K562 (cell line): ENCODE data around the gene ZNF280D. TPM values are rescaled to one million over a fixed set of nuclear protein-coding genes. Genes with fewer than 3 reads are reported as not detected.

ENCODE experiments used
- BDP1 ChIP-seq: IDR thresholded peaks from 3 replicates; pipeline ENCODE4 v1.6.1; 2011; ENCODE audit not compliant: insufficient read length, insufficient read depth
- E2F3 ChIP-seq: fragments of 250-450 bp; sonication (Bioruptor Pico); IDR thresholded peaks from 2 replicates; pipeline ENCODE4 v1.4.0; 2020; ENCODE audit warnings: mild to moderate bottlenecking
- EP400 ChIP-seq: fragments of 450-650 bp; IDR thresholded peaks from 2 replicates; pipeline ENCODE4 v1.6.1; 2017; ENCODE audit warnings: antibody characterized with exemption, mild to moderate bottlenecking, moderate library complexity
- ESRRA ChIP-seq: fragments of 450-650 bp; IDR thresholded peaks from 2 replicates; pipeline ENCODE4 v1.6.1; 2014; ENCODE audit warnings: low read depth, mild to moderate bottlenecking, moderate library complexity, borderline replicate concordance
- FUS ChIP-seq: fragments of 200-400 bp; formaldehyde crosslinking; optimal IDR thresholded peaks from 2 replicates; pipeline ENCODE3; 2017; ENCODE audit warnings: low read depth, low read length
- GABPA ChIP-seq: fragments of 200-800 bp; sonication (Bioruptor generic); conservative IDR thresholded peaks from 2 replicates; pipeline ENCODE4 v1.6.1; 2016; ENCODE audit warnings: low read depth, missing genetic modification characterization, missing compliant biosample characterization
- KAT2B ChIP-seq: IDR thresholded peaks from one replicate; pipeline ENCODE4 v1.6.1; 2012; ENCODE audit warnings: low read depth, mild to moderate bottlenecking, control low read depth, inconsistent platforms, low read length, moderate library complexity
- MCM3 ChIP-seq: fragments of 450-650 bp; IDR thresholded peaks from 2 replicates; pipeline ENCODE4 v1.6.1; 2016
- MGA ChIP-seq: fragments of 450-650 bp; IDR thresholded peaks from 2 replicates; pipeline ENCODE4 v1.6.1; 2016; ENCODE audit warnings: mild to moderate bottlenecking, moderate library complexity
- POLR3A ChIP-seq: IDR thresholded peaks from 2 replicates; pipeline ENCODE4 v1.6.1; 2011; ENCODE audit warnings: borderline replicate concordance, mild to moderate bottlenecking, moderate library complexity; ENCODE audit not compliant: insufficient read length, insufficient read depth; ENCODE audit errors: extremely low read depth
- RHOXF2B ChIP-seq: fragments of 250-450 bp; sonication (Bioruptor Pico); conservative IDR thresholded peaks from 2 replicates; pipeline ENCODE4 v1.5.1; 2021
- SNAPC5 ChIP-seq: fragments of 250-450 bp; sonication (Bioruptor Pico); IDR thresholded peaks from 2 replicates; pipeline ENCODE4 v1.8.0; 2021; ENCODE audit warnings: moderate library complexity, mild to moderate bottlenecking, inconsistent platforms
- U2AF1 ChIP-seq: fragments of 200-400 bp; formaldehyde crosslinking; optimal IDR thresholded peaks from 2 replicates; pipeline ENCODE3; 2017; ENCODE audit warnings: mild to moderate bottlenecking, low read depth, low read length, moderate library complexity
- ZFP91 ChIP-seq: sonication (generic); formaldehyde crosslinking; IDR thresholded peaks from 2 replicates; pipeline ENCODE4 v1.8.0; 2022; ENCODE audit warnings: mild to moderate bottlenecking, missing genetic modification reagents
- ZNF174 ChIP-seq: fragments of 250-450 bp; sonication (Bioruptor Pico); IDR thresholded peaks from 2 replicates; pipeline ENCODE4 v1.4.0; 2020; ENCODE audit warnings: mild to moderate bottlenecking
- ZNF224 ChIP-seq: sonication (generic); formaldehyde crosslinking; IDR thresholded peaks from 2 replicates; pipeline ENCODE4 v1.8.0; 2022; ENCODE audit warnings: mild to moderate bottlenecking, missing genetic modification reagents
- ZNF444 ChIP-seq: fragments of 250-450 bp; sonication (Bioruptor Pico); IDR thresholded peaks from 2 replicates; pipeline ENCODE4 v1.4.0; 2020; ENCODE audit warnings: mild to moderate bottlenecking, moderate library complexity
- ZNF561 ChIP-seq: fragments of 450-650 bp; formaldehyde crosslinking; conservative IDR thresholded peaks from 2 replicates; pipeline ENCODE4 v1.4.0; 2020; ENCODE audit warnings: mild to moderate bottlenecking, moderate library complexity
- polyA plus RNA-seq, 8 experiments: library from polyadenylated mRNA; depleted of rRNA in 4 of 8; stranded (reverse) in 5 of 8; unstranded in 3 of 8; fragments of >200 nt; fragmentation: Nextera tagmentation in 2 of 8; fragmentation: Illumina TruSeq in 1 of 8; extraction: Ambion mirVana in 2 of 8; extraction: Trizol in 1 of 8; gene quantifications; 2 replicates each; pipeline versions ENCODE4 v1.2.1 to v1.2.3, GENCODE V29; 2011 to 2014; ENCODE audit warnings: inconsistent platforms in 1 of 8, missing spikeins in 1 of 8
- total RNA-seq, 7 experiments: library from RNA; depleted of rRNA in 6 of 7; stranded (reverse); fragments of >200 nt in 6 of 7; fragmentation: Illumina TruSeq in 2 of 7; extraction: Trizol in 2 of 7; gene quantifications; 2 replicates each; pipeline versions ENCODE4 v1.2.1 to v1.2.3, GENCODE V29; 2011 to 2021; ENCODE audit warnings: low replicate concordance in 1 of 7

Gene ZNF280D
- total and polyA plus RNA-seq, 9 of the 15 experiments (the other 6 are each of a cell fraction or from before 2014, with no cell fraction given), result 8.3 to 21.8 (median 18.4) TPM

- TF ChIP-seq MGA, result no peak
- peak; percentile 70; the same call in 1 of the 2 replicates for TF ChIP-seq ZNF174
- no peak for TF ChIP-seq ZNF224 (CRISPR knock-in tag)
- TF ChIP-seq ESRRA, result no peak
- no peak for TF ChIP-seq EP400
- TF ChIP-seq BDP1, result no peak
- TF ChIP-seq ZNF444 (CRISPR knock-in tag), result peak; percentile 95
- no peak for TF ChIP-seq MCM3
- no peak for TF ChIP-seq KAT2B
- no peak for TF ChIP-seq FUS
- peak; percentile 91 for TF ChIP-seq E2F3
- TF ChIP-seq ZFP91 (CRISPR knock-in tag), result no peak
- TF ChIP-seq U2AF1, result no peak
- TF ChIP-seq GABPA (tag), result no peak
- TF ChIP-seq SNAPC5 (CRISPR knock-in tag), result no peak
- TF ChIP-seq RHOXF2B (CRISPR knock-in tag), result peak; percentile 76; the same call in 1 of the 2 replicates
- TF ChIP-seq ZNF561, result peak; percentile 78; the same call in 1 of the 2 replicates
- TF ChIP-seq POLR3A, result no peak
These were observed 2.3 kb upstream of the ZNF280D start (continued) for GRCh38 chr15:56735589-56735988.
